ENCODE results near the gene ABCC3.
A peak's percentile ranks its signal among the peaks of the same experiment; 100 is the strongest.
"Not testable (repeated sequence)": the region's sequence is repeated elsewhere in the genome, so short reads cannot be mapped to it uniquely, and the experiment has no call there.

The ABCC3 gene

GRCh38 chr17:50715471-50715870, 80.8 kb downstream of the ABCC3 start:
- DNase-seq = no peak

GRCh38 chr17:50719144-50719923, 84.7 kb downstream of the ABCC3 start, which contains the start of gene LUC7L3:
Gene LUC7L3, plus strand, starts transcription at chr17:50719603. Its CDS starts 130 bp downstream, at chr17:50719733.
- peak; percentile 85 for DNase-seq

GRCh38 chr17:50719924-50720794, 85.5 kb downstream of the ABCC3 start:
- DNase-seq = no peak

GRCh38 chr17:50721194-50722010, 86.7 kb downstream of the ABCC3 start:
- no peak for DNase-seq

GRCh38 chr17:50722746-50723145, 88.1 kb downstream of the ABCC3 start:
- no peak for DNase-seq

GRCh38 chr17:50724622-50725021, 89.9 kb downstream of the ABCC3 start:
- not testable (repeated sequence) for DNase-seq

- no peak for DNase-seq
Observed at GRCh38 chr17:50725769-50726655, 91.3 kb downstream of the ABCC3 start.

- DNase-seq = no peak
Observed at GRCh38 chr17:50728112-50728429, 93.4 kb downstream of the ABCC3 start.

GRCh38 chr17:50728881-50729765, 94.4 kb downstream of the ABCC3 start:
- DNase-seq = no peak

GRCh38 chr17:50731575-50732460, 97.1 kb downstream of the ABCC3 start:
- no peak for DNase-seq

GRCh38 chr17:50735287-50735686, 100.6 kb downstream of the ABCC3 start:
- no peak for DNase-seq

GRCh38 chr17:50737118-50737698, 102.5 kb downstream of the ABCC3 start:
- DNase-seq = no peak

GRCh38 chr17:50739098-50739497, 104.4 kb downstream of the ABCC3 start:
- no peak for DNase-seq
